H54 (cell line): ENCODE results near the gene SPATA1.

Experiments used
- DNase-seq: peaks from one replicate; pipeline ENCODE4 v3.0.0; 2011; ENCODE audit warnings: low spot score, mixed read lengths; ENCODE audit not compliant: insufficient read length
- FAIRE-seq: peaks from 3 replicates; lab custom pipeline; 2011; peaks lifted over from hg19 to GRCh38; lab: Jason Lieb, UNC
- POLR2A ChIP-seq: IDR thresholded peaks from 2 replicates; pipeline ENCODE4 v1.6.1; 2011; ENCODE audit warnings: low read depth, mild to moderate bottlenecking, low read length

Gene SPATA1

GRCh38 chr1:84597011-84597410 lies 90.8 kb downstream of the SPATA1 start:
- TF ChIP-seq POLR2A, result no peak
- DNase-seq (no peak), FAIRE-seq (no peak)

- TF ChIP-seq POLR2A, result no peak
- DNase-seq (no peak), FAIRE-seq (no peak)
Observed at GRCh38 chr1:84598418-84598817, 92.2 kb downstream of the SPATA1 start.

- FAIRE-seq, result no peak
- no peak for TF ChIP-seq POLR2A
- DNase-seq, result peak; percentile 35
Observed at GRCh38 chr1:84598846-84599741, 92.9 kb downstream of the SPATA1 start.

- no peak for DNase-seq
- no peak for FAIRE-seq
- TF ChIP-seq POLR2A, result no peak
Observed at GRCh38 chr1:84600796-84601195, 94.6 kb downstream of the SPATA1 start.

- no peak for FAIRE-seq
- DNase-seq, result no peak
- no peak for TF ChIP-seq POLR2A
Observed at GRCh38 chr1:84603223-84603622, 97.0 kb downstream of the SPATA1 start.

GRCh38 chr1:84603941-84604830 lies 98.0 kb downstream of the SPATA1 start:
- DNase-seq (peak; percentile 36), FAIRE-seq (peak; percentile 64)
- TF ChIP-seq POLR2A, result no peak

- no peak for FAIRE-seq
- DNase-seq, result no peak
- no peak for TF ChIP-seq POLR2A
Observed at GRCh38 chr1:84605157-84605556, 99.0 kb downstream of the SPATA1 start.

- DNase-seq, result no peak
- FAIRE-seq, result no peak
- TF ChIP-seq POLR2A, result no peak
Observed at GRCh38 chr1:84606977-84607376, 100.8 kb downstream of the SPATA1 start.

- no peak for TF ChIP-seq POLR2A
- DNase-seq (no peak), FAIRE-seq (no peak)
Observed at GRCh38 chr1:84611091-84611490, 104.9 kb downstream of the SPATA1 start.

GRCh38 chr1:84611796-84612195 lies 105.6 kb downstream of the SPATA1 start:
- FAIRE-seq (no peak), DNase-seq (no peak)
- TF ChIP-seq POLR2A, result no peak

GRCh38 chr1:84613026-84613425 lies 106.8 kb downstream of the SPATA1 start:
- no peak for FAIRE-seq
- no peak for TF ChIP-seq POLR2A
- no peak for DNase-seq

- no peak for DNase-seq
- no peak for FAIRE-seq
- TF ChIP-seq POLR2A, result no peak
Observed at GRCh38 chr1:84613887-84614286, 107.7 kb downstream of the SPATA1 start.

GRCh38 chr1:84615790-84616189 lies 109.6 kb downstream of the SPATA1 start:
- TF ChIP-seq POLR2A, result no peak
- FAIRE-seq, result no peak
- DNase-seq, result no peak
